ENCODE measurements around the gene PGGT1B. TPM values are rescaled to one million over a fixed set of nuclear protein-coding genes. Genes with fewer than 3 reads are reported as not detected.

Gene PGGT1B
- total RNA-seq, 1 donor from 2014 or later, result 47.5 TPM

DNA sequence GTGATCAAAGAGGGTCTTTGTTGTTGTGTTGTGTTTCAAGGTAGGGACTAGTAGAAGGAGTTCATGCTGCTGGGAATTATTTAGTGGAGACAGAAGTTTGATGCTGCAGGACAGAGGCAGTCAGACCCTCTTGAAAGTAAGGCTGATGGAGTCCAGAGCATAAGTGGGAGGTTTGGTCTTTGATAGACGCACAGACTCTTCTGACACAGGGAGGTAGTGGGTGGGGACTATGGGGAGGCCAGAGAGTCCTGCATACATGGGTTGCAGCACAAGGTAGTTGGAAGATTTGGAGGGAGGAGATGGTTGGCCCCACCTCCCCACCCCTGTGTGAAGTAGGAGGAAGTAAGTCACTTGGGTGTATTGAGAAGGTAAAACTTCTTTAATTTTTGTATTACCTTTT, 36.1 kb upstream of the PGGT1B start:
- intact Hi-C loops (cut with DNase I), result no loop called here
- Histone ChIP-seq H3K27me3 (ENCODE audit: low read depth) (no peaks in the 10 kb centered on the region), H3K9me3 (no peaks in the 10 kb centered on the region), H3K36me3 (no peaks in the 10 kb centered on the region), H3K4me3 (no peak overlapping the region), H3K4me1 (no peaks in the 10 kb centered on the region), H3K27ac (no peak overlapping the region)
- TF ChIP-seq, protein P1, sequence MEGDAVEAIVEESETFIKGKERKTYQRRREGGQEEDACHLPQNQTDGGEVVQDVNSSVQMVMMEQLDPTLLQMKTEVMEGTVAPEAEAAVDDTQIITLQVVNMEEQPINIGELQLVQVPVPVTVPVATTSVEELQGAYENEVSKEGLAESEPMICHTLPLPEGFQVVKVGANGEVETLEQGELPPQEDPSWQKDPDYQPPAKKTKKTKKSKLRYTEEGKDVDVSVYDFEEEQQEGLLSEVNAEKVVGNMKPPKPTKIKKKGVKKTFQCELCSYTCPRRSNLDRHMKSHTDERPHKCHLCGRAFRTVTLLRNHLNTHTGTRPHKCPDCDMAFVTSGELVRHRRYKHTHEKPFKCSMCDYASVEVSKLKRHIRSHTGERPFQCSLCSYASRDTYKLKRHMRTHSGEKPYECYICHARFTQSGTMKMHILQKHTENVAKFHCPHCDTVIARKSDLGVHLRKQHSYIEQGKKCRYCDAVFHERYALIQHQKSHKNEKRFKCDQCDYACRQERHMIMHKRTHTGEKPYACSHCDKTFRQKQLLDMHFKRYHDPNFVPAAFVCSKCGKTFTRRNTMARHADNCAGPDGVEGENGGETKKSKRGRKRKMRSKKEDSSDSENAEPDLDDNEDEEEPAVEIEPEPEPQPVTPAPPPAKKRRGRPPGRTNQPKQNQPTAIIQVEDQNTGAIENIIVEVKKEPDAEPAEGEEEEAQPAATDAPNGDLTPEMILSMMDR (IDR thresholded peaks at IDR 0.05), result no peak
- no peak for ATAC-seq
- no peak for DNase-seq

DNA sequence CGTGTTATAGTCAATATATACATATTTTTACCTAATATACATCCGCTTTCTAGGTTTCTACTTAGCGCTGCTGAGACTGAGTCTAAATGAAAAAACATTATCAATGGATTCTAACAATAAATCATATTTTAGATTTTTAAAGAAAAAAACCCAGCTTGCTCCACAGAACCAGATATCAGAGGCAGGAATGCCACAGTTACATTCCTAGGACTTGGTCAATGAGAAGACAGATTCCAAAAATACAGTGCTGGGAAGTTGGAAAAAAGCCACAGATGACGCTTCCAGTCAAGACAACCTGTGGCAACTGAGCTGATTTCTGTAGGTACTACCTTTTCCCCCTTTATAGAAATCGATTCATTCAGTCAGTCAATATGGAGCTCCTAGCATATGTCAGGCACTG, 34.4 kb upstream of the PGGT1B start:
- no peaks in the 10 kb centered on the region for H3K9me3 ChIP-seq
- TF ChIP-seq, protein P1 (IDR thresholded peaks at IDR 0.05), result no peak
- H3K36me3 ChIP-seq, result no peaks in the 10 kb centered on the region
- peak overlapping the region; percentile 97 for H3K4me3 ChIP-seq
- no peaks in the 10 kb centered on the region for H3K4me1 ChIP-seq
- no peak overlapping the region for H3K27ac ChIP-seq
- no peaks in the 10 kb centered on the region for H3K27me3 ChIP-seq (ENCODE audit: low read depth)
- DNase-seq, result no peak
- intact Hi-C loops (cut with DNase I), result no loop called here
- no peak for ATAC-seq

GRCh38 chr5:115296124-115297022, 33.7 kb upstream of the PGGT1B start, which contains the start of gene CCDC112:
Gene CCDC112 (minus strand): TSS chr5:115296654. CDS start chr5:115296543, 111 bp downstream.
- Histone ChIP-seq H3K27ac (peak within 1 kb of the TSS; percentile 81), H3K27me3 (ENCODE audit: low read depth) (no peaks in the 10 kb centered on the region), H3K36me3 (no peaks in the 10 kb centered on the region), H3K4me3 (peak within 1 kb of the TSS; percentile 97), H3K4me1 (no peaks in the 10 kb centered on the region), H3K9me3 (no peaks in the 10 kb centered on the region)
- ATAC-seq, result peak; percentile 97 to 98
- TF ChIP-seq, protein P1 (IDR thresholded peaks at IDR 0.05), result no peak
- DNase-seq, result peak; percentile 91
- intact Hi-C loops (cut with DNase I), result no loop called here

- TF ChIP-seq, protein P1 (IDR thresholded peaks at IDR 0.05), result no peak
- H3K36me3 ChIP-seq, result no peaks in the 10 kb centered on the region
- no peaks in the 10 kb centered on the region for H3K27me3 ChIP-seq (ENCODE audit: low read depth)
- DNase-seq (no peak), ATAC-seq (peak; percentile 37 to 49)
- no peaks in the 10 kb centered on the region for H3K9me3 ChIP-seq
- H3K27ac ChIP-seq, result peak overlapping the region; percentile 81
- intact Hi-C loops (cut with DNase I), result no loop called here
- peak overlapping the region; percentile 97 for H3K4me3 ChIP-seq
- H3K4me1 ChIP-seq, result no peaks in the 10 kb centered on the region
Measured at GRCh38 chr5:115295777-115296123, 33.1 kb upstream of the PGGT1B start.

- ATAC-seq, result no peak
- DNase-seq, result no peak
- intact Hi-C loops (cut with DNase I), result no loop called here
- TF ChIP-seq, protein P1 (IDR thresholded peaks at IDR 0.05), result no peak
- Histone ChIP-seq H3K27ac (no peak overlapping the region), H3K4me1 (no peaks in the 10 kb centered on the region), H3K27me3 (ENCODE audit: low read depth) (no peaks in the 10 kb centered on the region), H3K36me3 (no peaks in the 10 kb centered on the region), H3K9me3 (no peaks in the 10 kb centered on the region), H3K4me3 (no peak overlapping the region)
Measured at GRCh38 chr5:115291397-115291796, 28.7 kb upstream of the PGGT1B start.

Data from lower lobe of right lung (tissue), 2 donors.